SK-N-SH treated with all-trans-retinoic acid at 6 μM for 48 hours (cell line): ENCODE measurements around the gene ARHGAP22.

ENCODE experiments used
- ARNTL ChIP-seq: fragments of 450-650 bp; formaldehyde crosslinking; IDR thresholded peaks from 2 replicates; pipeline ENCODE4 v1.5.0; 2020; ENCODE audit warnings: low read depth, mild to moderate bottlenecking, moderate library complexity, borderline replicate concordance
- BACH2 ChIP-seq: fragments of 250-450 bp; sonication (Bioruptor Pico); IDR thresholded peaks from 2 replicates; pipeline ENCODE4 v1.9.0; 2021; ENCODE audit warnings: mild to moderate bottlenecking, borderline replicate concordance
- CSDC2 ChIP-seq: fragments of 250-450 bp; sonication (Bioruptor Pico); IDR thresholded peaks from 2 replicates; pipeline ENCODE4 v1.5.0; 2020; ENCODE audit warnings: mild to moderate bottlenecking, moderate library complexity
- GLIS3 ChIP-seq: fragments of 250-450 bp; sonication (Bioruptor Pico); IDR thresholded peaks from 2 replicates; pipeline ENCODE4 v1.5.0; 2020; ENCODE audit warnings: mild to moderate bottlenecking, moderate library complexity
- RARB ChIP-seq: fragments of 250-450 bp; sonication (Bioruptor Pico); IDR thresholded peaks from 2 replicates; pipeline ENCODE4 v1.8.0; 2021; ENCODE audit warnings: mild to moderate bottlenecking, moderate library complexity
- SNAI2 ChIP-seq: fragments of 250-450 bp; sonication (Bioruptor Pico); IDR thresholded peaks from 2 replicates; pipeline ENCODE4 v1.5.0; 2020; ENCODE audit warnings: mild to moderate bottlenecking, moderate library complexity
- ZC3H10 ChIP-seq: fragments of 250-450 bp; sonication (Bioruptor Pico); IDR thresholded peaks from 2 replicates; pipeline ENCODE4 v1.5.1; 2021; ENCODE audit warnings: mild to moderate bottlenecking, moderate library complexity
- ZFP30 ChIP-seq: fragments of 450-650 bp; formaldehyde crosslinking; IDR thresholded peaks from 2 replicates; pipeline ENCODE4 v1.5.0; 2022; ENCODE audit warnings: mild to moderate bottlenecking, moderate library complexity
- ZNF70 ChIP-seq: fragments of 450-650 bp; formaldehyde crosslinking; IDR thresholded peaks from 2 replicates; pipeline ENCODE4 v1.5.0; 2020; ENCODE audit warnings: mild to moderate bottlenecking, moderate library complexity
- TF ChIP-seq, protein P1 (sequence below): fragments of 250-450 bp; sonication (Bioruptor Pico); IDR thresholded peaks from 2 replicates; pipeline ENCODE4 v1.5.1; 2020; ENCODE audit warnings: low read depth, mild to moderate bottlenecking, moderate library complexity
- TF ChIP-seq, protein P2 (sequence below): fragments of 250-450 bp; sonication (Bioruptor Pico); IDR thresholded peaks from 2 replicates; pipeline ENCODE4 v1.5.0; 2020; ENCODE audit warnings: mild to moderate bottlenecking, moderate library complexity
- TF ChIP-seq, protein P3 (sequence below): fragments of 250-450 bp; sonication (Bioruptor Pico); IDR thresholded peaks from 2 replicates; pipeline ENCODE4 v1.8.0; 2020; ENCODE audit warnings: mild to moderate bottlenecking, moderate library complexity, borderline replicate concordance

GRCh38 chr10:48651293-48651692 lies 46.4 kb upstream of the ARHGAP22 start:
- TF ChIP-seq ZFP30 (CRISPR knock-in tag) (no peak), ZC3H10 (no peak), CSDC2 (no peak), ZNF70 (CRISPR knock-in tag) (no peak), GLIS3 (CRISPR knock-in tag) (no peak), RARB (no peak), ARNTL (no peak), SNAI2 (CRISPR knock-in tag) (no peak), BACH2 (CRISPR knock-in tag) (no peak)
- TF ChIP-seq, protein P1, sequence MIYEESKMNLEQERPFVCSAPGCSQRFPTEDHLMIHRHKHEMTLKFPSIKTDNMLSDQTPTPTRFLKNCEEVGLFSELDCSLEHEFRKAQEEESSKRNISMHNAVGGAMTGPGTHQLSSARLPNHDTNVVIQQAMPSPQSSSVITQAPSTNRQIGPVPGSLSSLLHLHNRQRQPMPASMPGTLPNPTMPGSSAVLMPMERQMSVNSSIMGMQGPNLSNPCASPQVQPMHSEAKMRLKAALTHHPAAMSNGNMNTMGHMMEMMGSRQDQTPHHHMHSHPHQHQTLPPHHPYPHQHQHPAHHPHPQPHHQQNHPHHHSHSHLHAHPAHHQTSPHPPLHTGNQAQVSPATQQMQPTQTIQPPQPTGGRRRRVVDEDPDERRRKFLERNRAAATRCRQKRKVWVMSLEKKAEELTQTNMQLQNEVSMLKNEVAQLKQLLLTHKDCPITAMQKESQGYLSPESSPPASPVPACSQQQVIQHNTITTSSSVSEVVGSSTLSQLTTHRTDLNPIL (CRISPR knock-in tag) = no peak
- TF ChIP-seq, protein P2, sequence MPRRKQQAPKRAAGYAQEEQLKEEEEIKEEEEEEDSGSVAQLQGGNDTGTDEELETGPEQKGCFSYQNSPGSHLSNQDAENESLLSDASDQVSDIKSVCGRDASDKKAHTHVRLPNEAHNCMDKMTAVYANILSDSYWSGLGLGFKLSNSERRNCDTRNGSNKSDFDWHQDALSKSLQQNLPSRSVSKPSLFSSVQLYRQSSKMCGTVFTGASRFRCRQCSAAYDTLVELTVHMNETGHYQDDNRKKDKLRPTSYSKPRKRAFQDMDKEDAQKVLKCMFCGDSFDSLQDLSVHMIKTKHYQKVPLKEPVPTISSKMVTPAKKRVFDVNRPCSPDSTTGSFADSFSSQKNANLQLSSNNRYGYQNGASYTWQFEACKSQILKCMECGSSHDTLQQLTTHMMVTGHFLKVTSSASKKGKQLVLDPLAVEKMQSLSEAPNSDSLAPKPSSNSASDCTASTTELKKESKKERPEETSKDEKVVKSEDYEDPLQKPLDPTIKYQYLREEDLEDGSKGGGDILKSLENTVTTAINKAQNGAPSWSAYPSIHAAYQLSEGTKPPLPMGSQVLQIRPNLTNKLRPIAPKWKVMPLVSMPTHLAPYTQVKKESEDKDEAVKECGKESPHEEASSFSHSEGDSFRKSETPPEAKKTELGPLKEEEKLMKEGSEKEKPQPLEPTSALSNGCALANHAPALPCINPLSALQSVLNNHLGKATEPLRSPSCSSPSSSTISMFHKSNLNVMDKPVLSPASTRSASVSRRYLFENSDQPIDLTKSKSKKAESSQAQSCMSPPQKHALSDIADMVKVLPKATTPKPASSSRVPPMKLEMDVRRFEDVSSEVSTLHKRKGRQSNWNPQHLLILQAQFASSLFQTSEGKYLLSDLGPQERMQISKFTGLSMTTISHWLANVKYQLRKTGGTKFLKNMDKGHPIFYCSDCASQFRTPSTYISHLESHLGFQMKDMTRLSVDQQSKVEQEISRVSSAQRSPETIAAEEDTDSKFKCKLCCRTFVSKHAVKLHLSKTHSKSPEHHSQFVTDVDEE (CRISPR knock-in tag) = no peak
- TF ChIP-seq, protein P3, sequence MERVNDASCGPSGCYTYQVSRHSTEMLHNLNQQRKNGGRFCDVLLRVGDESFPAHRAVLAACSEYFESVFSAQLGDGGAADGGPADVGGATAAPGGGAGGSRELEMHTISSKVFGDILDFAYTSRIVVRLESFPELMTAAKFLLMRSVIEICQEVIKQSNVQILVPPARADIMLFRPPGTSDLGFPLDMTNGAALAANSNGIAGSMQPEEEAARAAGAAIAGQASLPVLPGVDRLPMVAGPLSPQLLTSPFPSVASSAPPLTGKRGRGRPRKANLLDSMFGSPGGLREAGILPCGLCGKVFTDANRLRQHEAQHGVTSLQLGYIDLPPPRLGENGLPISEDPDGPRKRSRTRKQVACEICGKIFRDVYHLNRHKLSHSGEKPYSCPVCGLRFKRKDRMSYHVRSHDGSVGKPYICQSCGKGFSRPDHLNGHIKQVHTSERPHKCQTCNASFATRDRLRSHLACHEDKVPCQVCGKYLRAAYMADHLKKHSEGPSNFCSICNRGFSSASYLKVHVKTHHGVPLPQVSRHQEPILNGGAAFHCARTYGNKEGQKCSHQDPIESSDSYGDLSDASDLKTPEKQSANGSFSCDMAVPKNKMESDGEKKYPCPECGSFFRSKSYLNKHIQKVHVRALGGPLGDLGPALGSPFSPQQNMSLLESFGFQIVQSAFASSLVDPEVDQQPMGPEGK (CRISPR knock-in tag) = no peak
